CD1c-positive myeloid dendritic cell (primary cell): Measurements from ENCODE around the gene TRAF5.
"Not testable (repeated sequence)": the region's sequence is repeated elsewhere in the genome, so short reads cannot be mapped to it uniquely, and the experiment has no call there.

Source experiments
- DNase-seq: peaks from one replicate; pipeline ENCODE4 v3.0.0-alpha.2; 2016; ENCODE audit errors: extremely low spot score

The TRAF5 gene

GRCh38 chr1:211344152-211344618 is 17.6 kb downstream of the TRAF5 start:
- DNase-seq, result peak; percentile 83

DNA sequence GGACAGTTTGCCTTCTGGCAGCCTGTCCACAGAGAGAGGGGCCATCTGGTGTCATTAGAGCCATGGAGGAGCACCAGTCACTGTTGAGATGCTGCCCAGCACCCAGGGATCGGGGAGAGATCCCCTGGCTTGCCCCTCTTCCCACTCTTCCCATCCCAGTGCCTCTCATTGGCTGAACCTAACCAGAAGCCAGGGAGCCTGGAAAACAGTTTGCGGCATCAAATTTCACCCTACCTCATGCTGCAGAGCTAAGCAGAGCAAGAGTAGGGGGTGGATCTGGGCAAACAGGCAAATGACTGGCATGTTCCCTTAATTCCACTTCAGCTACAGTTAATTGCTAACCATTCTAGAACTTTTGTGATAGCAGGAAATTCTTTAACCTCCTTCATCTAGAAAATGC is 19.1 kb downstream of the TRAF5 start:
- no peak for DNase-seq

DNA sequence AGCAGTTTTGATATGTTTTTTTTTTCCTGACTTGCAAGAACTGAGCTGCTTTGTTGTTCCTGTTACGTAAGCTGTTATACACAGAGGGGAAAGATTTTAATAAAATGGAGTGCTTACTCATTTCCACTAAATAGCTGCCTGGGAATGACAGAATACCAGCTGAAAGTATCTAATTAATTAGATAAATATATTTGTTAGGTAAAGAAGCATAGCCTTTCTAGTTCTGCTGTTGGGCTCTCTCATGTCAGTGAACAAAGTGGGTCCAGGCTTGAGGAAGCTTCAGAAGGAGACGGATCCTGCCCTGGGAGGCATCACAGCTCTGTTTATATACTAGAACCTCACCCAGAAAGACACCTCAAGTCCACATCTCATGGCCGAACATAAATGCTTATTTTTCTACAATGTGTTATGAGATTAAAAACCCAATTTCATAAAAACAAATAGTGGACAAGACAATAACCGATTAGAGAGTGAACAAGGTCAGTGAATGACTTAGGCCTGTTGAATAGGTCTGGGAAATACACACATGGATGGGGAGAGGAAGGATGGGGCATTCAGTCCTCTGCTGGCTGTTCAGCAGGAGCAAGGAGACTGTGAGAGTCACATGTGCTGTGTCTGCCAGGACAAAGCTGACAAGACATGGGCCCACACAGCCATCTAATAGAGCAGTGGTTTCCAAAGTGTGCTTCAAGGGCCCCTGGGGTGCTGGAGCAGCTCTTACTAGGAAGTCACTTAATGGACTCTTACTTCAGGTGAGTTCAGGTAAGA is 20.6 kb downstream of the TRAF5 start:
- DNase-seq, result no peak

- DNase-seq, result no peak
Measured at GRCh38 chr1:211348547-211348946, 21.9 kb downstream of the TRAF5 start.

- no peak for DNase-seq
Measured at GRCh38 chr1:211349741-211350140, 23.1 kb downstream of the TRAF5 start.

- DNase-seq, result not testable (repeated sequence)
Measured at GRCh38 chr1:211352055-211352454, 25.4 kb downstream of the TRAF5 start.

GRCh38 chr1:211352465-211352864 is 25.8 kb downstream of the TRAF5 start:
- no peak for DNase-seq

- peak; percentile 60 for DNase-seq
Measured at GRCh38 chr1:211352985-211353515, 26.4 kb downstream of the TRAF5 start.

GRCh38 chr1:211353562-211354212 is 27.1 kb downstream of the TRAF5 start:
- DNase-seq, result no peak

DNA sequence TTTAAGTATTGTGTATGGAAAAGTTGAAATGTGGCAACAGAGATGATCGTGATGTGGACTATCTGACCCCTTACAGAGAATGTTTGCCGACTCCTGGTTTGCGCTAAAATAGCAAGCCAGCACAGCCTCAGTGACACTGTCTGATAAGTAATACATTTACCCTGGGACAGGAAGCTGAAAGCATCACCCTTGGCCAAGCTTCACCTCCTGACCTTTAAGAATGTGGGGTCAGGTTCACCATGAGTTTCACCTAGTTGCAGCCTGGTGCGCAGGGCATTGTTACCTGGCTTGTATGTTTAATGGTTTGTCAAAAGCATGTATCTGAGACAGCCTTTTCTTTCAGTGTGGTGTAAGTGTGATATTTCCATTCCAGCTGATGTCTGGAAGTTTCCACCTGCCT is 29.2 kb downstream of the TRAF5 start:
- no peak for DNase-seq

- peak; percentile 82 for DNase-seq
Measured at GRCh38 chr1:211356723-211357407, 30.2 kb downstream of the TRAF5 start.

GRCh38 chr1:211358685-211359084 is 32.1 kb downstream of the TRAF5 start:
- no peak for DNase-seq

DNA sequence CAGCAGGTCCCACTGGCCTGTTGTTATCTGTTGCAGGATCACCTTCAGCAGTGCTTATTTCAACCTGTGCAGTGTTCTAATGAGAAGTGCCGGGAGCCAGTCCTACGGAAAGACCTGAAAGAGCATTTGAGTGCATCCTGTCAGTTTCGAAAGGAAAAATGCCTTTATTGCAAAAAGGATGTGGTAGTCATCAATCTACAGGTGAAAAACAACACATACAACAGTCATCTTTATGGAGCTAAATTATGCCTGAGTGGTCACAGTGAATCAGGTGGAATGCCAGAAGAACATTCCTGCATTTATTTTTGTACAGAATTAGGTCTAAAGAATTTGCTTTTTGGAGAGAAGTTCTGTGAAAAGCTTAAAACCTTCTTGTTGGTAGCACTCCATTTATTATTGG is 33.2 kb downstream of the TRAF5 start:
- DNase-seq, result no peak

- DNase-seq, result no peak
Measured at GRCh38 chr1:211361202-211361601, 34.6 kb downstream of the TRAF5 start.

DNA sequence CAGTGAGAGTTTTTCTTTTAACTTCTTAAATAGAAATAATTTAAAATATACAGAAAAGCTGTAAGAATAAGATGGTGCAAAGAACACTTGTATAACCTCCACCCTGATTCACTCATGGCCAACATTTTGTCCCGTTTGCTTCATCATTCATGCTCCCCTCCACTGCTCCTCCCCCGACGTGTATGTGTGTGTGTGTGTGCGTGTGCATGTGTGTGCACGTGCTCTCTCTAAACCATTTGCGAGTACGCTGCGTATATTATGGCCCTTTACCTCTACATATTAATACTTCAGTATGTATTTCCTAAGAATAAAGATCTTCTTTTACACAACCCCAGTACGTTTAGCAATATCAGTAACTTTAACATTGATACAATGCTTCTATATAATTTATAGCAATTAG is 43.0 kb downstream of the TRAF5 start:
- no peak for DNase-seq

- DNase-seq, result no peak
Measured at GRCh38 chr1:211370669-211371068, 44.0 kb downstream of the TRAF5 start.

- no peak for DNase-seq
Measured at GRCh38 chr1:211371406-211372105, 44.9 kb downstream of the TRAF5 start.

DNA sequence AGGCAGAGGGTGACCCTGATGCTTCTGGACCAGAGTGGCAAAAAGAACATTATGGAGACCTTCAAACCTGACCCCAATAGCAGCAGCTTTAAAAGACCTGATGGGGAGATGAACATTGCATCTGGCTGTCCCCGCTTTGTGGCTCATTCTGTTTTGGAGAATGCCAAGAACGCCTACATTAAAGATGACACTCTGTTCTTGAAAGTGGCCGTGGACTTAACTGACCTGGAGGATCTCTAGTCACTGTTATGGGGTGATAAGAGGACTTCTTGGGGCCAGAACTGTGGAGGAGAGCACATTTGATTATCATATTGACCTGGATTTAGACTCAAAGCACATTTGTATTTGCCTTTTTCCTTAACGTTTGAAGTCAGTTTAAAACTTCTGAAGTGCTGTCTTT is 45.8 kb downstream of the TRAF5 start:
- DNase-seq, result no peak

DNA sequence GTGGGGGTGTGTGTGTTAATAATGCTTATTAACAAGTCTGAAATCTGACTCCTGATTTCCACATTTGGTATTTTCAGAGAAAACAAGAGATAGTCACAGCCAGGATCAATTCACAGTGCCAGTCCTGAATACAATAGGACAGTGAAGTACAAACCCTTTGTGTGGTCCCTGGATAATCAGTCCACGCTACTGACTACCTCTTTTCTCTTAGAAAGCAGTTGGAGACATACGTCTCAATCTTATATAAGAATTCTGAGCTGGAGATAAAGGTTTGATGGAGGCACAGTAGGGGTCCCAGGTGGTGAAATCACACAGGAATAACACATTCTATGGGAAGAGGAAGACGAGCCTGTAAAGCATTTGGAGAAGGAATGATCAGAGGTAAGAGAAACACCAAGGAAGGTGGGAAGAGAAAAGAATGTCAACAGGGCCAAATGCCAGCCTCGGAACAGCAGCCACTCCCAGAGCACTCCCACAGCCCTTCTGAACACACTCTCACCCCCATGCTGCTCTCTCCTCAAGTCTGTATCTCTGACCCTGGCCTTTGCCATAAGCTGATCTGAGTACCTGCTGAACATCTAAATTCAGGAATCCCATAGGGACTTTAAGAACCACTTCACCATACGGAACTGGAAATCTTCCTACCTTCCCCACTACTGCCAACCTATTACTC is 48.6 kb downstream of the TRAF5 start:
- peak; percentile 17 for DNase-seq

DNA sequence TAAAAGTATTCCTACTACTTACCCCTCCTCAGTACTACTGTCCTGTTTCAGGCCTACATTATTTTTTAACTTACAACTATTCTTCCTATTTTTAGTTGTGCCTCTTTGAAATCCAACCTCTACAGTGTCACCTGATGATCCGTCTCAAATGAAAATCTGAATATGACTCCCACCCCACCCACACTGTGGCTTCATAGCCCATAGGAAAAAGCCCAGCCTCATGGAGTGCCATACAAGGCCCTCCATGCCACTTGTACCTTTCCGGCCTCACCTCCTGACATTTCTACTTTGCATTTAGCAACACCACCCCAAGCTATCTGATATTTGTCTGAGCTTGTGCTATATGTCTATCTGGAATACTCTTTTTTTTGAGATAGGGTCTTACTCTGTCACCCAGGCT is 49.3 kb downstream of the TRAF5 start:
- DNase-seq, result no peak

DNA sequence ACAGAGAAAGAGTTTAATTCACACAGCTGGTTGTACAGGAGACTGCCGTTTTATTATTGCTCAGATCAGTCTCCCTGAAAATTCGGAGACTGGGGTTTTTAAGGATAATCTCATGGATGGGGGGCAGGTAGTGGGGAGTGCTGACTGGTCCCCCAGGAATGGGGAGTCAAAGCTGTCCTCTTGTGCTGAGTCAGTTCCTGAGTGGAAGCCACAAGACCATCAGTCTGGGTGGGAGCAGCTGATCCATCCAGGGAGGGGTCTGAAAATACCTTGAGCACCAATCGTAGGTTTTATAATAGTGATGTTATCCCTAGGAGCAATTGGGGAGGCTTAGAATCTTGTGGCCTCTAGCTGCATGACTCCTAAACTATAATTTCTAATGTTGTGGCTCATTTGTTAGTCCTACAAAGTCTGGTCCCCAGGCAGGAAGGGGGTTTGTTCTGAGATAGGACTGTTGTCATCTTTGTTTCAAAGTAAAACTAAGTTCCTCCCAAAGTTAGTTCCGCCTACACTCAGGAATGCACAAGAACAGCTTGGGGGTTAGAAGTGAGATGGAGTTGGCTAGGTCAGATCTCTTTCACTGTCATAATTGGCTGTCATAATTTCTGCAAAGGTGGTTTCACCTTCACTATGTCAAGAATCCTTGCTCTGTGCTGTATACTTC is 50.3 kb downstream of the TRAF5 start:
- peak; percentile 20 for DNase-seq
